Measurements from ENCODE around the gene TMC8.
"Not testable (repeated sequence)": the region's sequence is repeated elsewhere in the genome, so short reads cannot be mapped to it uniquely, and the experiment has no call there.

TMC8 gene

DNA sequence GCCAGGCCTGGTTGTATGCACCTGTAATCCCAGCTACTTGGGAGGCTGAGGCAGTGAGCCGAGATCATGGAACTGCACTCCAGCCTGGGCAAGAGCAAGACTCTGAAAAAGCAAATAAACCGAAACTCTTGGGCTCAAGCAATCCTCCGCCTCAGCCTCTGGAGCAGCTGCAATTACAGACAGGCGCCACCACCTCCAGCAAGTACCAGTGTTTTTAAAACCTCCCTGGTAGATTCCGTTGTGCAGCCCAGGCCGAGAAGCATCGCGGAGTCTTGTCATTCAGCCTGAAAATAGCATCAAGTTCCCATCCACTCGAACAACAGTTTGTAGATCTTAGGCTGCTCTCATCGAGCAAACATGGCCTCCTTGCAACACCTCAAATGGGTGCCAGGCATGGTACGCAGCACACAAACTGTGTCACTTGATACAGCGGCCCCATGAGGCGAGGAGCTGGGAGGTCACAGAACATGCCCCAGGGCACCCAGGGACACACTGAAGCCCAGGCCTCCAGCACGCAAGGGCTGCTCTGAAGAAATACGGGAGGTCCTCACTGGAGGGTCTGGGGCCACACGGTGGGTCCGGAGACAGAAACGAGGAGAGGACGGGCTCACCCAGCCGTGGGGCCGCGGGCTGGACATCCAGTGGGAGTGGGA is 20.1 kb upstream of the TMC8 start:
- DNase-seq (ENCODE audit: low read depth in 2 of 2, low spot score in 1 of 2): no peak

DNA sequence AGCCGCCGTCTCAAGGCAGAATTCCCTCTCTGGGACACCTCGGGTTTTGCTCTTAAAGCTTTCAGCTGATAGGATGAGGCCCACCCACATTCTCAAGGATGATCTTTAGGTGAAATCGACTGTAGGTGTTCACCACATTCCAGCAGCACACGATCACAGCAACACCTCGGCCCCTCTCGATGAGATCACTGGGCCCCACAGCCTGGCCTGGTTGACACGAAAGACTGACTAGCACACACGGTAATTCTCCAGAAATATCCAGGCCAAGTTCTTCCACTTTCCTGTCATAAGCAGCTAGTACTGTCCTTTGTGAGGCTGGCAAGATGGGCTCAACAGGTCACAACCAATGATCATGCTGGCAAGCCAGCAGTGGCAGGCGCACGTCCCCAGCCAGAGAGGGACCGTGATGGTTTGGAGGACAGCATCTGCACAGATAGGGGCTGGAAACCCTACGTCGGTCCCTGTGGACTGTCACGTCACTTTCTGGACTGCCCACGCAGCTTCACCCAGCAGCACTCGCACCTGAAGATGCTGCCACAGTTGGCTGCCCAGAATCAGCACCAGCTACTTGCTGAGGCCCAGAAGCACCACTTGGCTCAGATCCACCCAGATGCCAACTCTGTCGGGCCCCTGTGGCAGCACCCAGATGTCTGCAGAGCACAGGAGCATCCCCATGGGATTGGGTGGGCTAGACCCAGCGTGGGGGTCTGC is 19.4 kb upstream of the TMC8 start:
- no peak for DNase-seq (ENCODE audit: low read depth in 2 of 2, low spot score in 1 of 2)

DNA sequence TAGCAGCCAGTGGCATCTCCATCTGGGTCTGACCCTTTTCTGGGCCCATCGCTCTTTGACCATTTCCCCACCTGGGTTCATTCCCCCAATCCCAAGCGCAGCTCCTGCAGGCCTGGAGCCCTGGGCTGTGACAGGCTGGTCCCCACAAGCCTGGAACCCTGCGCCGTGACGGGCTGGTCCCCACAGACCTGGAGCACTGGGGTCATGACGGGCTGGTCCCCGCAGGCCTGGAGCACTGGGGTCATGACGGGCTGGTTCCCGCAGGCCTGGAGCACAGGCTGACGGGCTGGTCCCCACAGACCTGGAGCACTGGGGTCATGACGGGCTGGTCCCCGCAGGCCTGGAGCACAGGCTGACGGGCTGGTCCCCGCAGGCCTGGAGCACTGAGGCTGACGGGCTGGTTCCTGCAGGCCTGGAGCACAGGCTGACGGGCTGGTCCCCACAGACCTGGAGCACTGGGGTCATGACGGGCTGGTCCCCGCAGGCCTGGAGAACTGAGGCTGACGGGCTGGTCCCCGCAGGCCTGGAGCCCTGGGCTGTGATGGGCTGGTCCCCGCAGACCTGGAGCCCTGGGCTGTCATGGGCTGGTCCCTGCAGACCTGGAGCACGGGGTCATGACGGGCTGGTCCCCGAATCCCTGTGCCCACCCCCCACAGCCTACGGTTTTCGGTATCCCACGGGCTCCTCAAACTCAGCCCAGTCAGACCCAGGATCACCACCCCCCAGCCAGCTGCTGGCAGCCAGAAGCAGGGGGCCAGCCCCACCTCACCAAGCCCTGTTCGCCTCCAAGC is 18.6 kb upstream of the TMC8 start:
- no peak for DNase-seq (ENCODE audit: low read depth in 2 of 2, low spot score in 1 of 2)

DNA sequence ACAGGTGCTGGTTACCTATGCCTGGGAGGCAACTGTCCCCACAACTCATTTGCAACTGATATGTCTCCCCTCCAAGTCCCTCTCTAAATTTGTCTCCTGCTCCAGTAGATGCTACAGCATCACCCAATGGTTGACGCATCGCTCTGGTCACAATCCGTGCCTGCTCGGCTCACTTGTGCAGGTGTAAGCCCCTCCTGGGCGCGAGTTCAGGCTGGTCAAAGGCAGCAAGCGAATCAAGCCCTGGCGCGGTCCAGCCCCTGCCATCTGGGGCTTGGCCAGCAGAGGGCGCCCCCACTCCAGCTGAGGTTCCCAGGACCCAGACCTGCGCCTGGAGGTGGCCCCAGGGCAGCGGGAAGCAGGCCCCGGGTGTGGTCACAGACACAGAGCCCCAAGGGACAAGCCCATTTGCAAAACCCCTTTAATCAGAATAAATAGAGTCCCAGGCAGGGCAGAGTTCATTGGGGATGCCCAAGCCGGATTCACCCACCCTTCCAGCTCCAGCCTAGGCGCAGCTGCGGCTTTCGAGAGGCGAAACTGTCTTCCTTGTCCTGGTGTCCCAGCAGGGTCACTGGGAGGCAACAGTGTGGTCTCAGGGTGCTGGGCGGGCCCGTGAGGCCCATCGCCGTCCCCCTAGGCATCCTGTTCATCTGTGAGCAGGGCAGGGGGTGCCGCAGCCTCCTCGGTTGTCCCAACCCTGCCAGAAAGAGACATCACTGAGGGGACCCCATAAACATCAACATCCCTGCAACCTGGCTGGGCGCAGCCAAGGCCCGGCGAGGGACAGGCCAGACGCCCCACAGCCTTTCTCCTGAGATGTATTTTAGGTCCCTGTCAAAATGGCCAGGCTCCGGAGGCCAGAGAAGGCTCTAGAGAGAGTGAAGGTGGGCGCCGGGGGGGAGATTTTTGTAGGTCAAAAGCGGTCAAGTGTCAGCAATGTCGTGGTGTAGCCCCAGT is 17.8 kb upstream of the TMC8 start:
- peak in 1 of 2 donors; percentile 63 for DNase-seq (ENCODE audit: low read depth in 2 of 2, low spot score in 1 of 2)

DNA sequence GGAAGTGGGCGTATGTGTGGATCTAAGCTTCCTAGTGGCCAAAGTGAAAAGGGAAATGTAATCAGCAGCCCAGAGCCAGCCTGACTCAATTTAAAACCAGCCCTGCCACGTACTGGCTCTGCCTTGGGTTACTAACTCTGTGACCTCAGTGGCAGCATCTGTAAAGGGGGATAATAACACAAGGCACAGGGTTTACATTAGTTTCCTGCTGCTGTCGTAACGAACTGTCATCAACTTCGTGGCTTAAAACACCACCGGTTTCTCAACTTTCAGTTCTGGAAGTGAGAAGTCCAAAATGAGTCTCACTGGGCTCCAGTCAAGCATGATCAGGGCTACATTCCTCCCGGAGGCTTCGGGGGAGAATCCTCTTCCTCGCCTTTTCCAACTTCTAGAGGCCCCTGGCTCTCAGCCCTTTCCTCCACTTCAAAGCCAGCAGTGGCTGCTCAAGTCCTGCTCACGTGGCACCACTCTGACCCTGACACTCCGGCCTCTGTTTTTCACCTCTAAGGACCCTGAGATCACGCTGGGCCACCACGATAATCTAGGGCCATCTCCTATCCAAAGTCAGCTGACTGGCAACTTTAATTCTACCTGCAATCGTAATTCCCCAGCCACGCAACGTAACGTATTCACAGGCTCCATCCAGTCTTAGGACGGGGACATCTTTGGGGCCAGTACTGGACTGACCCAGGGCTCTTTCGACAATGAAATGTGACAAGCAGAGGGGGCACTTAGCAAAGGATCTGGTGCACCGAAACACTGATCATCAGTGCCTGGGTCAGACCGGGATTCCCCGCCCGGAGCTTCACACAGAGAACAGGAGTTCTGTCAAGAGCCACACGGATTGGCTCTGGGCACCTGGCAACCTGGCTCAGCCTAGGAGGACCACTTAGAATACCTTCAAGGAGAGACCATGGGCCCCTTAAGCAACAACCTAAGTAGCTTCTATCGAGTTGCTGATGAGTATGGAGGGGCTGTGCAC is 16.5 kb upstream of the TMC8 start:
- no peak for DNase-seq (ENCODE audit: low read depth in 2 of 2, low spot score in 1 of 2)

DNA sequence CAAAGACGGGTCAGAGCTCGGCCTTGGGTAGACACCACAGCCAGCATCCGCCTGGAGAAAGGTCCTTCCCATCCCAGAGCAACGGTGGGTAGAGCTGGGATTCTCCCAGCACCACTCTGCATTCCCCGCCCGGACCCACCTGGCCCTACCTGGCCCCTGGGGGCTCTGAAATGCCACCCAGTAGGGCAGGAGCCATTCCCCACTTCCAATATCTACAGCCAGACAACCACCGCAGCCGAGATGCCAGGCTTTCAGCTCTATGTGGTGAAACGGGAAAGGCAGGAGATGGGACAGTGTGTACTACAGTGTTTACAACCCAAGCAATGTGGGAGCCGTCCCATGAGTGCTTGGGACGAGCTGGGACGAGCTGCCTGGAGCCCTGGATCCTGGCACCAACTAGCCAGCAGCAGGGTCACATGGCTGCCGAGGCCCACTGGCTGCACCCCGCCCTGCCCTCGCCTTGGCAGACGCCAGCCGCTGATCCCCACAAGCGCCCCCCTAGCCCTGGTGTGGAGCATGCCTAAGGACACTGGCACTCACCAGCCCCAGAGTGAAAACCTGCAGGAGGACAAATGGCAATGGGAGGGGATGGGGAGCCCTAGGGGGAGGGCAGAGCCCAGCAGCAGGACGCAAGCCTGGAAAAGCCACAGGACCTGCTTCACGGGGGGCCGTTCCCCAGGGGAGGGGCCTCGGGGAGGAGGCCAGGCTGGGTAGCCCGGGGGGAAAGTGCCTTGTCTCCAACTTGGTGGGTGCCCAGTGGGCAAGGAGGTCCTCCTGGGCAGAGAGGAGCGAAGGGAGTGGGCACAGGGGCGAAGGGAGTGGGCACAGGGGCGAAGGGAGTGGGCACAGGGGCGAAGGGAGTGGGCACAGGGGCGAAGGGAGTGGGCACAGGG is 15.5 kb upstream of the TMC8 start:
- DNase-seq (ENCODE audit: low read depth in 2 of 2, low spot score in 1 of 2): no peak

DNA sequence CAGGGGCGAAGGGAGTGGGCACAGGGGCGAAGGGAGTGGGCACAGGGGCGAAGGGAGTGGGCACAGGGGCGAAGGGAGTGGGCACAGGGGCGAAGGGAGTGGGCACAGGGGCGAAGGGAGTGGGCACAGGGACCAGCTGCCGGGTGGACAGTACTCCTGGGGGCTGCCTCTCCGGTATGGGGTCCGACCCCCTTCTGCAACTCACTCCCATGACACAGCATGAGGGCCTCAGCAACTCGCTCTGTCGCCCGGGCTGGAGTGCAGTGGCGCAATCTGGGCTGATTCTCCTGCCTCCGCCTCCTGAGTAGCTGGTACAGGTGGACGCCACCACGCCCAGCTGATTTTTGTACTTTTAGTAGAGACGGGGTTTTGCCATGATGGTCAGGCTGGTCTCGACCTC is 14.8 kb upstream of the TMC8 start:
- DNase-seq (ENCODE audit: low read depth in 2 of 2, low spot score in 1 of 2): not testable (repeated sequence)

DNA sequence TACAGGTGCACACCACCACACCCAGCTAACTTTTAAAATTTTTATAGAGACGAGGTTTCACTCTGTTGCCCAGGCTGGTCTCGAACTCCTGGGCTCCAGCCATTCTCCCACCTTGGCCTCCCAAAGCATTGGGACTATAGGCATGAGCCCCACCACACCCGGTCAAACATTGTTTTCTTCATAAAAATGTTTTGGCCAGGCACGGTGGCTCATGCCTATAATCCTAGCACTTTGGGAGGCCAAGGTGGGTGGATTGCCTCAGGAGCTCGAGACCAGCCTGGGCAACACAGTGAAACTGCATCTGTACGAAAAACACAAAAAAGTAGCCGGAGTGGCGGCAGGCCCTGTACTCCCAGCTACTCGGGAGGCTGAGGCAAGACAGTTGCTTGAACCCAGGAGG is 14.2 kb upstream of the TMC8 start:
- DNase-seq (ENCODE audit: low read depth in 2 of 2, low spot score in 1 of 2): no peak

DNA sequence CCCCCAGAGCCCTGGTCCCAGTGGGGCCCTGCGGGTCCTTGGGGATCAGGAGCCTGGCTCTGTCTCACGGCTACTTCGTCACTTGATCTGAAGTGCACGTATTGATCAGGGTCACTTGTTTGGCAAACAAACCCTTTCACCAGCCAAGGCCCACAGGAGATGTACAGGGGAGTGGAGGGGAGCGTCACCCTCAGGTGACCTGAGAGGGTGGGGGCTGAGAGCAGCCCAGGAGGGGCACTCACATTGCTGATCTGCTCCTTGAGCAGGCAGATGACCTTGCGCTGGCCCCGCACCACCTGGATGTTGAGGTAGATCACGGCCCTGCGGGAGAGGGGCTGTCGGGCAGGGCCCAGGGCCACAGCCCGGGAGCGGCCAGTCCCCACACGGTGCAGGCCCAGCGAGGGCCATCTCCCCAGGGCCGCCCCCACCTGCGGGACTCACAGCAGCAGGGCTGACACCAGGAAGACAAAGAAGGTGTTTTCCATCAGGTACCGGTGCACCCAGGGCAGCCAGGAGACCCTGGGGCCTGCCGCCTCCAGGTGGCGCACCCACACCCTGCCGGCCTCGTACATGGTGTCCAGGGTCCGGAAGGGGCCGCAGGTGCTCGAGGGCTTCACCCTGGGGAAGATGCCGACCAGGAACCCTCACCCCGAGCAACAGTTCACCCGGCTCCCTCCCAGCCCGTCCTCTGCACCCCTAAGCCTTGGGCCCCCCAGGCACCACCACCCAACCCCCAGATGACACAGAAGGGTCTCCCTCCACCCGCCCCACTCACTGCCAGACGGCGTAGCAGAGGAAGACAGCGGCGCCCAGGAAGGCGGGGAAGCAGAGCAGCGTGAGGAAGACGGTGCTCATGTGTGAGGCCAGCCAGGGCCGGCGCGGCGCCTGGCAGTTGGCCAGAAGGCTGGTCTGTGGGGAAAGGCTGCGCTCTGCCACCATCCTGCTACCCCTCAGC is 13.3 kb upstream of the TMC8 start:
- no peak for DNase-seq (ENCODE audit: low read depth in 2 of 2, low spot score in 1 of 2)

DNA sequence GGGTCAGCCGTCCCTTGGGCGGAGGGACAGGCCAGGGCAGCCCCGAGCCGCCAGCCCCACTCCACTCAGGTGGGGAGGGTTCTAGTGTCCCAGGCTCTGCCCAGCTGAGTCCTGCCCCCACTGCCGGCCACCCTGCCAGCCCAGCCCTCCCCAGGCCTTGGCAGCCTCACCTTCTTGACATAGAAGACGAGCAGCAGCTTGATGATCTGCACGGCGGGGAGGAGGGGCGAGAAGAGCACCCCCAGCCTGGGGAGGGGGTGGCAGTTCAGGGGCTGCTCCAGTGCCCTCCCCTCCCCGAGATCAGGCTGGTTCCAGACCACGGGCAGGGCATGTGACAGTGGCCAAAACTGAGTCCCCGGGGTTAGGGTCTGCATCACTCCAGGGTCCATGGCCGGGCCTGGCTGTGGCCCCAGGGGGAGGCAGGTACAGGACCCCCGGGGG is 11.8 kb upstream of the TMC8 start:
- DNase-seq (ENCODE audit: low read depth in 2 of 2, low spot score in 1 of 2): no peak

DNA sequence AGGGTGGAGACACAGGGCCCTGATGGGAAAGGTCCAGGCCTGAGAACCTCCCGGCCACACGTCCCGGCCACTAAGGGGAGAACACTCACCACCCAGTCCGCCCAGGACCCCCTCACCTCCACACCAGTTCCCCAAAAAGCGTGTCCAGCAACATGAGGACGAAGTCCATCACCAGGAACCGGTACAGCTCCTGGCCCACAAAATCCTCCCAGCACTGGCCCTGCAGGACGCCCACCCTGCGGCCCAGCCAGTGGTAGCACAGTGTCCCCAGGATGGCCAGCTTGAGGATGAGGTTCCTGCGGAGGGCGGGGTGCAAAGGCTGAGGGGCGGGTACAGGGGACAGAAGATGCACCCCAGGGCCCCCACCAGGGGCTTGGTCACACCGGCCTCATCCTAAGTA is 10.0 kb upstream of the TMC8 start:
- DNase-seq (ENCODE audit: low read depth in 2 of 2, low spot score in 1 of 2): no peak

DNA sequence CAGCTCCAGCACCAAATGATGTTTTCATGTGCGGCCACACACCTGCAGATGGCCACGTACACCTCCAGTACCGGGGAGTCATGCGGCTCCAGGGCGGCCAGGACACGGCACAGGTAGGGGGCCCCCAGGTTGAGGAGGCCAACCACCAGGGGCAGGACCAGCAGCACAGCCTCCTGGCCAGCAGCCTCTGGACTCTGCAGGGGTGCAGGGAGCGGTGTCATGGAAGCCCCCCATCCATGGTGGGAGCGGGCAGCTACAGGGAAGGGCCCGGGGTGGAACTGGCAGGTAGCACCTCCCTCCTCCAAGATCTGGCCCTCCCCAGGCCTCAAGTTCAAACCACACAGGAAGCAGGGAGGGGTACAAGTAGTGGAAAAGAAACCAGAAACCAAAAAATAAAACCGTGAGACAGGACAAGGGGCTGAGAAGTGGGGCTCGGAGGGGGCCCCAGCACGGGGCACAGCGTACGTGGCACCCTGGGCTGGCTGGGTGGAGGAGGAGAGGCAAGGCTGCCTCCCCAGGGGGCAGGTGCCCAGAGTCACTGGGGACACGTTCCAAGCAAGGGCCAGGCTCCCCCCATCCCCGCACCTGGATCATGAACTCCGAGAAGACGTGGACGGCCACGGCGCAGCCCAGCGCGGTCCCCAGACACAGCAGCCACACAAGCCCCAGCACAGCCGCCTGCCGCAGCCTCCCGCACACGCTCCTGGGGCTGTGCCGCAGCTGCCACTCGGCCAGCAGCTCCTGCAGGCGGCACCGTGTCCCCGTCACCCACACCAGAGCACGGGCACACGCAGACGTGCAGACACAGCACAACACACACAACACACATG is 9.4 kb upstream of the TMC8 start:
- no peak for DNase-seq (ENCODE audit: low read depth in 2 of 2, low spot score in 1 of 2)

DNA sequence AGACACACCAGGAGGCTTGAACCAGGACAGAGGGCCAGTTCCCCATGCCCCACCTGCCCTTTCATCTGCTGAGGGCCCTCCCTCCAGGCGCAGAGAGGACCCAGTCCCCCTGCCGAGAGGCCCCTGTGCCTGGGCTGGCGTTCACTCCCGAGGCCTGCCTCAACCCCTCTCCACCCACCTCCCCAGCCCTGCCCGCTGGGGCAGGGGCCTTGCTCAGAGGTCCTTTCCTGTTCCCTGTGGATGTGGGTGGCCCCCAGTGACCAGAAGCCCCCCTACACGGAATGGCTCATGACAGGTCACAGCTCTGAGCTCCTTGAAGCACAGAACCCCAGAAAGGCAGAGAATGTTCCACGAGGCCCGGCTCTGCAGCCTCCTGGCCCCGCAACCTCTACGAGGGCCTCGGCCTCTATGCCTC is 8.8 kb upstream of the TMC8 start:
- DNase-seq (ENCODE audit: low read depth in 2 of 2, low spot score in 1 of 2): no peak

DNA sequence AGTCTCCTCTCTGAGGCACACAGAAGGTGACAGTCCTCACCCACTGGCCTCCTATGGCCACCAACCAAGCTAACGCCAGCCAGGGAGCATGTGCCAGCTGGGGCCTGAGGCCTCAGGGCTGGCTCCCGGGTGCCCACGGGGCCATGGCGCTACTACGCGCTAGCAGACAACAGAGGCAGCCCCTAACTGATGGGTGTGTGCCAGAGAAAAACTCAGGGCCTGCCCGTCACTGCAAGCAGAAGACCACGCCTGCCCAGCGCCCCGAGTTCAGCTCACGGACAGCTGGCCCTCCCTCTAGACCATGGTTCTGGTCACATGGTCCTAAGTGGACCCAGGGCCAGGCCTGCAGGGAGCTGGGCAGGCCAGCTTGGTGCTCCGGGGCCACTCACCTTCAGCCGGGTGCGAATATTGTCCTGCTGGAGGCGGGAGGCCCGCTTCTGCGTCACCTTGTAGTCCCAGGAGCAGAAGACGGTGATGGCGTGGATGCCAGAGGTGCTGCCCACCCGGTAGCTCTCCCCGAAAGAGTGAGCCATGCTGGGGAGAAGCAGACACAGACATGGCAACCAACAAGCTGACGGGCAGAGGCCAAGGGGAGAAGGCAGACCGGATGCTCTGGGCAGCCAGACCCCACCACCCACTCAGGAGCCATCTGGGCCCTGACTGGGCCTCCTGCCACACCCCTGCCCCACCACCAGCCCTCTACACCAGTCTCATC is 8.2 kb upstream of the TMC8 start:
- no peak for DNase-seq (ENCODE audit: low read depth in 2 of 2, low spot score in 1 of 2)

DNA sequence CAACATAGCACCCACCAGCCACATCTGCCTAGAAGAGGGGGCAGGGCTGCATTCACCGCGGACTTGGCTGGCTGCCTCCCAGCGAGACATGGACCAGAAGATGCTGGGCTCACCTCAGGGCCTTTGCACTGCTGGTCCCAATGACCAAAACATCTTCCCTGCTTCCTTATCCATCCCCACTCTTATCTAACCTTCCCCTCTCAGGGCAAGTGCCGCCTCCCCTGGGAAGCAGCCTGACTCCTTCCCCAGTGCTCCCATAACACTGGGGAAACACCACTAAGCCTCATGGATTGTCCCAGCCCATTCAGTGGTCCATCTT is 7.7 kb upstream of the TMC8 start:
- DNase-seq (ENCODE audit: low read depth in 2 of 2, low spot score in 1 of 2): no peak

DNA sequence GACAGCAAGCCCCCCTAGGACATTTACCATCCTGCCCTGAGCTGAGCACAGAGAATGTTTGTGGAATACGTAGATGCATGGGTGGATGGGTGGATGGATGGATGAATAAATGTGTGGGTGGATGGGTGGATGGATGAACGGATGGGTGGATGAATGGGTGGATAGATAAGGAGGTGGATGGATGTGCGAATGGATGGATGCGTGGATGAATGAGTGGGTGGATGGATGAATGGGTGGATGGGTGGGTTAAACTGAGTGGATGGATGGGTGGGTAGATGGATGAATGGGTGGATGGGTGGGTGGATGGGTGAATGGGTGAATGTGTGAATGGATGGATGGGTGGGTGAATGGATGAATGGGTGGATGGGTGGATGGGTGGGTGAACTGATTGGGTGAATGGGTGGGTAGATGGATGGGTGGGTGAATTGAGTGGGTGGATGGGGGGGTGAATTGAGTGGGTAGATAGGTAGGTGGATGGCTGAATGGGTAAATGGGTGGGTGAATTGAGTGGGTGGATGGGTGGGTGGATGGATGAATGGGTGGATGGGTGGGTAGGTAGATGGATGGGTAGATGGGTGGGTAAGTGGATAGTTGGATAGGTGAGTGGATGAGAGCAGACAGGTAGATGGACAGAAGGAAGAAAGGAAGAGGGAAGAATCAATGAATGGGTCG is 7.2 kb upstream of the TMC8 start:
- no peak for DNase-seq (ENCODE audit: low read depth in 2 of 2, low spot score in 1 of 2)
